WTC11 (cell line): ENCODE measurements around the gene C1QTNF8. TPM values are rescaled to one million over a fixed set of nuclear protein-coding genes. Genes with fewer than 3 reads are reported as not detected.

Experiments used
- ATAC-seq: fragments of 200-7000 bp; cut with Tn5 transposase; 2 replicates; pipeline ENCODE4 v1.10.0; 2021; ENCODE audit warnings: mild to moderate bottlenecking, moderate library complexity
- CTCF ChIA-PET: fragments of 300-600 bp; sonication (Branson Sonifier 250); formaldehyde crosslinking; loops from one replicate; lab custom pipeline; 2021; ENCODE audit warnings: antibody characterized with exemption; lab: Charles Lee
- POLR2A ChIA-PET: fragments of 350-600 bp; sonication (Branson Sonifier 250); formaldehyde crosslinking; loops from one replicate; lab custom pipeline; 2021; ENCODE audit warnings: antibody characterized with exemption; lab: Charles Lee
- DNase-seq: peaks from one replicate; pipeline ENCODE4 v3.0.0; 2021; ENCODE audit warnings: low spot score
- H3K27ac Mint-ChIP-seq: 2 replicates; pipeline ENCODE4 v1.8.0; 2021; ENCODE audit warnings: mixed read lengths
- H3K27me3 Mint-ChIP-seq: 2 replicates; pipeline ENCODE4 v1.8.0; 2021; ENCODE audit warnings: low read depth, mild to moderate bottlenecking, moderate library complexity, mixed read lengths
- H3K36me3 Mint-ChIP-seq: 2 replicates; pipeline ENCODE4 v1.8.0; 2021; ENCODE audit warnings: mixed read lengths
- H3K4me1 Mint-ChIP-seq: 2 replicates; pipeline ENCODE4 v1.8.0; 2022; ENCODE audit warnings: mixed read lengths
- H3K4me3 Mint-ChIP-seq: 2 replicates; pipeline ENCODE4 v1.8.0; 2021; ENCODE audit warnings: mild to moderate bottlenecking, moderate library complexity, mixed read lengths
- H3K9me3 Mint-ChIP-seq: 2 replicates; pipeline ENCODE4 v1.8.0; 2021; ENCODE audit warnings: mixed read lengths
- ATF6 ChIP-seq: sonication (generic); formaldehyde crosslinking; IDR thresholded peaks from 2 replicates; pipeline ENCODE4 v1.8.1; 2023; ENCODE audit warnings: mild to moderate bottlenecking, missing genetic modification reagents
- CREB1 ChIP-seq: sonication (generic); formaldehyde crosslinking; IDR thresholded peaks from 2 replicates; pipeline ENCODE4 v1.8.0; 2023; ENCODE audit warnings: mild to moderate bottlenecking, missing genetic modification reagents
- E2F4 ChIP-seq: sonication (generic); formaldehyde crosslinking; IDR thresholded peaks from 2 replicates; pipeline ENCODE4 v1.8.1; 2022; ENCODE audit warnings: low read depth, mild to moderate bottlenecking, moderate library complexity, missing genetic modification reagents, borderline replicate concordance
- E2F5 ChIP-seq: sonication (generic); formaldehyde crosslinking; IDR thresholded peaks from 2 replicates; pipeline ENCODE4 v1.8.1; 2022; ENCODE audit warnings: mild to moderate bottlenecking, moderate library complexity, missing genetic modification reagents
- ETV6 ChIP-seq: sonication (generic); formaldehyde crosslinking; IDR thresholded peaks from 2 replicates; pipeline ENCODE4 v1.8.1; 2022; ENCODE audit warnings: mild to moderate bottlenecking, missing genetic modification reagents
- FOXK1 ChIP-seq: sonication (generic); formaldehyde crosslinking; IDR thresholded peaks from 2 replicates; pipeline ENCODE4 v1.8.0; 2022; ENCODE audit warnings: mild to moderate bottlenecking, moderate library complexity, missing genetic modification reagents
- JUN ChIP-seq: sonication (generic); formaldehyde crosslinking; IDR thresholded peaks from 2 replicates; pipeline ENCODE4 v1.8.0; 2023; ENCODE audit warnings: mild to moderate bottlenecking, missing genetic modification reagents
- NFATC4 ChIP-seq: fragments of 250-450 bp; sonication (Bioruptor Pico); IDR thresholded peaks from 2 replicates; pipeline ENCODE4 v1.9.0; 2021; ENCODE audit warnings: mild to moderate bottlenecking
- NR2C2 ChIP-seq: sonication (generic); formaldehyde crosslinking; IDR thresholded peaks from 2 replicates; pipeline ENCODE4 v1.8.0; 2022; ENCODE audit warnings: mild to moderate bottlenecking, missing genetic modification reagents
- NR3C1 ChIP-seq: sonication (generic); formaldehyde crosslinking; conservative IDR thresholded peaks from 2 replicates; pipeline ENCODE4 v1.8.1; 2023; ENCODE audit warnings: low read depth, mild to moderate bottlenecking, missing genetic modification reagents
- SOX15 ChIP-seq: fragments of 250-450 bp; sonication (Bioruptor Pico); IDR thresholded peaks from 2 replicates; pipeline ENCODE4 v1.9.0; 2021; ENCODE audit warnings: mild to moderate bottlenecking
- TEAD4 ChIP-seq: sonication (generic); formaldehyde crosslinking; IDR thresholded peaks from 2 replicates; pipeline ENCODE4 v1.8.0; 2022; ENCODE audit warnings: mild to moderate bottlenecking, missing genetic modification reagents
- ZBTB21 ChIP-seq: sonication (generic); formaldehyde crosslinking; IDR thresholded peaks from 2 replicates; pipeline ENCODE4 v1.8.1; 2023; ENCODE audit warnings: mild to moderate bottlenecking, missing genetic modification reagents, borderline replicate concordance
- ZNF671 ChIP-seq: fragments of 250-450 bp; sonication (Bioruptor Pico); IDR thresholded peaks from 2 replicates; pipeline ENCODE4 v1.8.0; 2021; ENCODE audit warnings: mild to moderate bottlenecking
- total RNA-seq: library from RNA; stranded (reverse); gene quantifications from 3 replicates; pipeline ENCODE4 v1.2.3, GENCODE V29; 2021
- TF ChIP-seq, protein P1 (sequence below): sonication (generic); formaldehyde crosslinking; conservative IDR thresholded peaks from 2 replicates; pipeline ENCODE4 v1.8.1; 2023; ENCODE audit warnings: mild to moderate bottlenecking, low read depth, missing genetic modification reagents, moderate library complexity
- TF ChIP-seq, protein P2 (sequence below): sonication (generic); formaldehyde crosslinking; IDR thresholded peaks from 2 replicates; pipeline ENCODE4 v1.8.1; 2022; ENCODE audit warnings: mild to moderate bottlenecking, missing genetic modification reagents, moderate library complexity, borderline replicate concordance
- TF ChIP-seq, protein P3 (sequence below): fragments of 250-450 bp; sonication (Bioruptor Pico); conservative IDR thresholded peaks from 2 replicates; pipeline ENCODE4 v1.9.0; 2021; ENCODE audit warnings: mild to moderate bottlenecking
- TF ChIP-seq, protein P4 (sequence below): sonication (generic); formaldehyde crosslinking; IDR thresholded peaks from 2 replicates; pipeline ENCODE4 v1.8.1; 2022; ENCODE audit warnings: missing genetic modification reagents, borderline replicate concordance
- TF ChIP-seq, protein P5 (sequence below): fragments of 200-600 bp; IDR thresholded peaks from 2 replicates; pipeline ENCODE4 v1.8.0; 2022; ENCODE audit warnings: antibody characterized with exemption

C1QTNF8 gene
- total RNA-seq, 1 experiment from 2014 or later: 0.13 TPM

DNA sequence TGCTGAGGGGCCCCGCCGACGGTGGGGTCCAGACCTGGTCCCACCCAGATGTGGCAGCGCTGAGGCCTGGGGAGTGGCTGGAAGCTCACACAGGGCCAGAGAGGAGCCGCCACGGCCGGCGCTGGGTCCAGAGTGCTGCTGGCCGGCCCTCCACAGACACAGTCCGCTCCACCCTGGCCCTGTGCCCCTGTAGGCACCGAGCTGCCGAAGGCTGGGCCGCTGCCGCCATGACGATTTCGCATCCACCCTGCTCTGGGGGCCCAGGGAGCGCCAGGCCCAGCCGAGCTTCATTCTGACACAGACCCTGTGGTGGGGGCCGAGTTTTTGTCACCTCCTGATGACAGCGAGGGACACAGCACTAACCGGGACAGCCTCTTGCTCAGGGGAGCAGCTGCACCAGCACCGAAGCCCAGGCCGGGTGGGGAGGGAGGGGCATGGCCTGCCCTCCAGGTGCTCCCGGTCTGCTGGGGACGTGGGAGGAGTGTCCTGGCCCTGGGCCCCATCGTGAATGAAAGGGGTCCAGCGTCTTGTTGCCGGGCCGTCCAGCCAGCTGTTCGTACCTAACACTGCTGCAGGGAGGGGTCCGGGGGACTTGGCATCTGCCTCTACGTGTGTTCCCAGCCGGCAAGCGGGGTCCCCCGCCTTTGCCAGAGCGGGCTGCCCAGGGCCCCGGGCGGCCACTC is 50.6 kb downstream of the C1QTNF8 start (continued):
- TF ChIP-seq, protein P1, sequence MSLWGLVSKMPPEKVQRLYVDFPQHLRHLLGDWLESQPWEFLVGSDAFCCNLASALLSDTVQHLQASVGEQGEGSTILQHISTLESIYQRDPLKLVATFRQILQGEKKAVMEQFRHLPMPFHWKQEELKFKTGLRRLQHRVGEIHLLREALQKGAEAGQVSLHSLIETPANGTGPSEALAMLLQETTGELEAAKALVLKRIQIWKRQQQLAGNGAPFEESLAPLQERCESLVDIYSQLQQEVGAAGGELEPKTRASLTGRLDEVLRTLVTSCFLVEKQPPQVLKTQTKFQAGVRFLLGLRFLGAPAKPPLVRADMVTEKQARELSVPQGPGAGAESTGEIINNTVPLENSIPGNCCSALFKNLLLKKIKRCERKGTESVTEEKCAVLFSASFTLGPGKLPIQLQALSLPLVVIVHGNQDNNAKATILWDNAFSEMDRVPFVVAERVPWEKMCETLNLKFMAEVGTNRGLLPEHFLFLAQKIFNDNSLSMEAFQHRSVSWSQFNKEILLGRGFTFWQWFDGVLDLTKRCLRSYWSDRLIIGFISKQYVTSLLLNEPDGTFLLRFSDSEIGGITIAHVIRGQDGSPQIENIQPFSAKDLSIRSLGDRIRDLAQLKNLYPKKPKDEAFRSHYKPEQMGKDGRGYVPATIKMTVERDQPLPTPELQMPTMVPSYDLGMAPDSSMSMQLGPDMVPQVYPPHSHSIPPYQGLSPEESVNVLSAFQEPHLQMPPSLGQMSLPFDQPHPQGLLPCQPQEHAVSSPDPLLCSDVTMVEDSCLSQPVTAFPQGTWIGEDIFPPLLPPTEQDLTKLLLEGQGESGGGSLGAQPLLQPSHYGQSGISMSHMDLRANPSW (CRISPR knock-in tag): no peak
- TF ChIP-seq, protein P2, sequence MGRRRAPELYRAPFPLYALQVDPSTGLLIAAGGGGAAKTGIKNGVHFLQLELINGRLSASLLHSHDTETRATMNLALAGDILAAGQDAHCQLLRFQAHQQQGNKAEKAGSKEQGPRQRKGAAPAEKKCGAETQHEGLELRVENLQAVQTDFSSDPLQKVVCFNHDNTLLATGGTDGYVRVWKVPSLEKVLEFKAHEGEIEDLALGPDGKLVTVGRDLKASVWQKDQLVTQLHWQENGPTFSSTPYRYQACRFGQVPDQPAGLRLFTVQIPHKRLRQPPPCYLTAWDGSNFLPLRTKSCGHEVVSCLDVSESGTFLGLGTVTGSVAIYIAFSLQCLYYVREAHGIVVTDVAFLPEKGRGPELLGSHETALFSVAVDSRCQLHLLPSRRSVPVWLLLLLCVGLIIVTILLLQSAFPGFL: no peak
- TF ChIP-seq SOX15: no peak
- TF ChIP-seq, protein P3, sequence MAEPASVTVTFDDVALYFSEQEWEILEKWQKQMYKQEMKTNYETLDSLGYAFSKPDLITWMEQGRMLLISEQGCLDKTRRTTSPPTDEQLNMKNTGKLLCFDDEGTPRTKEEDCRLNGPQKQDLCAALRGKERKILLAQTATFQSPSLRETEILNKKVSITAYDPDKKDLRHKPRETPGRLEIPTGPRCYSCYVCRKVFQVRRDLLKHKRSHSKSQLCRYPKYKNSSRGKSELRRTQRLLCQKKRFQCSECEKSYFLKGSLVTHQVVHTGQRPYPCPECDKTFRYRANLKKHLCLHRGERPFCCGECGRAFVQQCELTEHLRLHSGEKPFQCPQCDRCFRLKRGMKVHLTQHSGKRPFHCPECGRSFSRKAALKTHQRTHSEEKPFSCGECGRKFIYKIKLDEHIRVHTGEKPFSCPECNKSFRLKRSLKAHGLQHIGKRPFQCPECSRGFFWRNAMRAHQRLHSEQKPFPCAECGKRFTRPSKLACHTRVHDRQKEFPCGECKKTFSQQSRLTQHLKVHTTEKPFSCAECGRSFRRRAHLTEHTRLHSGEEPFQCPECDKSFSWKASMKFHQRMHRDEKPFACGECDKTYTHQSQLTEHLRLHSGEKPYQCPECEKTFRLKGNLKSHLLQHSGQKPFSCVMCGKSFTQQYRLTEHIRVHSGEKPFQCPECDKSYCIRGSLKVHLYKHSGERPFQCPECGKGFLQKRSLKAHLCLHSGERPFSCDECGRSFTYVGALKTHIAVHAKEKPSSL (CRISPR knock-in tag): no peak
- no peak for TF ChIP-seq NR2C2
- no peak for TF ChIP-seq CREB1 (CRISPR knock-in tag)
- no peak for TF ChIP-seq FOXK1 (CRISPR knock-in tag)
- TF ChIP-seq JUN: no peak
- no peak for TF ChIP-seq E2F4 (CRISPR knock-in tag)
- no peak for TF ChIP-seq NR3C1

DNA sequence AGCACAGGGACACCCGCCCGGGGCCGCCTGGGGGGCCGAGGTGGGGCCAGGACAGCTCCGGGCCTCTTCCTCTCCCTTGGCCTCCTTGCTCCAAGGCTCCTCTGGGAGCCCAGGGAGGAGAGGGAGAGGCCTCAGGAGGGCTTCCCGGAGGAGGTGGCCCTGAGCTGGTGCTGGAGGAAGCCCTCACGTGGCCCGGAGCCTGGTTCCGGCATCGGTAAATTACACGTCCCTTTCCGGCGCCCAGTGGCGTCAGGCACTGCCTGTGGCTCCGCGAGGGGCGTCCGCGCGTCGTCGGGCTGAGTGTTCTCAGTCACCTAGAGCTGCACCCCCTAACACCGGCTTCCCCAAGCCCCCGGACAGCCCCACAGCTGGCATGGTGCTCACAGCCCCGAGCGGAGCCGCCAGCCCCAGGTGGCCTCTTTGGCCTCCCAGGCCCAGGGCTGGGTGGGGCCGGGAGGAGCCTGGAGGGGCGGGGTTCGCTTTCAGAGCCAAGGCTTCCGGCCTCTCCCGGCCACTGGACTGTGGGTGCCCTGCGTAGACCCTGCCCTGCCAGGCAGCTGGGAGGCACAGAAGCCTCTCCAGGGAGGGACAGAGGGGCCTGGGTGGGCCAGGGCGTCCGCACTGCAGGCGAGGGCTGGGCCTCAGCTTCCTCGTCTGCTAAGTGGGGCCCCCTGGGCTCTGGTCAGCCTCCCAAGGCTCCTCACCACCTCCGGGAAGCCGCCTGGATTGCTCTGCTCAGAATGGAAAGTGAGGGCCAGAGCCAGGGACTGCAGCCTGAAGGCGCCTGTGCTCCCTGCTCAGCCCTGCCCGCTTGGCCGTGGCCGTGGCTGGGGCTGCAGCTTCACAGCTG is 51.4 kb downstream of the C1QTNF8 start:
- CTCF ChIA-PET: interaction anchor here (2.5 kb wide), 1 partner anchor 13 kb away, joined by 19 read pairs; no protein-coding TSS in a partner anchor
- TF ChIP-seq NFATC4 (CRISPR knock-in tag) (no peak), TEAD4 (no peak), E2F5 (CRISPR knock-in tag) (no peak), ETV6 (no peak), ZNF671 (CRISPR knock-in tag) (no peak), ZBTB21 (no peak), ATF6 (no peak)
- TF ChIP-seq, protein P4, sequence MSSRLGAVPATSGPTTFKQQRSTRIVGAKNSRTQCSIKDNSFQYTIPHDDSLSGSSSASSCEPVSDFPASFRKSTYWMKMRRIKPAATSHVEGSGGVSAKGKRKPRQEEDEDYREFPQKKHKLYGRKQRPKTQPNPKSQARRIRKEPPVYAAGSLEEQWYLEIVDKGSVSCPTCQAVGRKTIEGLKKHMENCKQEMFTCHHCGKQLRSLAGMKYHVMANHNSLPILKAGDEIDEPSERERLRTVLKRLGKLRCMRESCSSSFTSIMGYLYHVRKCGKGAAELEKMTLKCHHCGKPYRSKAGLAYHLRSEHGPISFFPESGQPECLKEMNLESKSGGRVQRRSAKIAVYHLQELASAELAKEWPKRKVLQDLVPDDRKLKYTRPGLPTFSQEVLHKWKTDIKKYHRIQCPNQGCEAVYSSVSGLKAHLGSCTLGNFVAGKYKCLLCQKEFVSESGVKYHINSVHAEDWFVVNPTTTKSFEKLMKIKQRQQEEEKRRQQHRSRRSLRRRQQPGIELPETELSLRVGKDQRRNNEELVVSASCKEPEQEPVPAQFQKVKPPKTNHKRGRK: no peak
- TF ChIP-seq, protein P2: no peak
- TF ChIP-seq, protein P5, sequence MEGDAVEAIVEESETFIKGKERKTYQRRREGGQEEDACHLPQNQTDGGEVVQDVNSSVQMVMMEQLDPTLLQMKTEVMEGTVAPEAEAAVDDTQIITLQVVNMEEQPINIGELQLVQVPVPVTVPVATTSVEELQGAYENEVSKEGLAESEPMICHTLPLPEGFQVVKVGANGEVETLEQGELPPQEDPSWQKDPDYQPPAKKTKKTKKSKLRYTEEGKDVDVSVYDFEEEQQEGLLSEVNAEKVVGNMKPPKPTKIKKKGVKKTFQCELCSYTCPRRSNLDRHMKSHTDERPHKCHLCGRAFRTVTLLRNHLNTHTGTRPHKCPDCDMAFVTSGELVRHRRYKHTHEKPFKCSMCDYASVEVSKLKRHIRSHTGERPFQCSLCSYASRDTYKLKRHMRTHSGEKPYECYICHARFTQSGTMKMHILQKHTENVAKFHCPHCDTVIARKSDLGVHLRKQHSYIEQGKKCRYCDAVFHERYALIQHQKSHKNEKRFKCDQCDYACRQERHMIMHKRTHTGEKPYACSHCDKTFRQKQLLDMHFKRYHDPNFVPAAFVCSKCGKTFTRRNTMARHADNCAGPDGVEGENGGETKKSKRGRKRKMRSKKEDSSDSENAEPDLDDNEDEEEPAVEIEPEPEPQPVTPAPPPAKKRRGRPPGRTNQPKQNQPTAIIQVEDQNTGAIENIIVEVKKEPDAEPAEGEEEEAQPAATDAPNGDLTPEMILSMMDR: no peak

More for the DNA sequence above, 51.4 kb downstream of the C1QTNF8 start:
- Mint-ChIP-seq H3K27ac (no peak overlapping the region), H3K27me3 (no peaks in the 10 kb centered on the region), H3K4me1 (no peaks in the 10 kb centered on the region), H3K9me3 (peaks cover 9% of the 10 kb centered on the region), H3K36me3 (no peaks in the 10 kb centered on the region), H3K4me3 (no peak overlapping the region)
- ATAC-seq: no peak
- DNase-seq: no peak
- POLR2A ChIA-PET: interaction anchor here (1.0 kb wide), 1 partner anchor 15 kb away, joined by 3 read pairs; no protein-coding TSS in a partner anchor
